B cell (primary cell): ENCODE measurements around the gene SAMD4A. TPM values are rescaled to one million over a fixed set of nuclear protein-coding genes. Genes with fewer than 3 reads are reported as not detected.

ENCODE experiments used
- ATAC-seq: fragments of 200-7000 bp; cut with Tn5 transposase; one replicate; pipeline ENCODE4 v1.10.0; 2021; ENCODE audit warnings: low read depth, mild to moderate bottlenecking, moderate number of reproducible peaks, moderate library complexity
- CTCF ChIA-PET: fragments of 350-600 bp; sonication (Branson Sonifier 250); formaldehyde crosslinking; loops from one replicate; lab custom pipeline; 2021; ENCODE audit warnings: antibody characterized with exemption, inconsistent platforms; lab: Charles Lee
- POLR2A ChIA-PET: fragments of 350-600 bp; sonication (Branson Sonifier 250); formaldehyde crosslinking; loops from one replicate; lab custom pipeline; 2021; ENCODE audit warnings: antibody characterized with exemption; lab: Charles Lee
- DNase-seq: peaks from one replicate; pipeline ENCODE4 v3.0.0; 2013
- H2AFZ ChIP-seq: 2 replicates; pipeline ENCODE4 v1.6.1; 2012; ENCODE audit warnings: mild to moderate bottlenecking, low read depth, low read length; ENCODE audit not compliant: insufficient read depth, poor library complexity, severe bottlenecking
- H3K27ac ChIP-seq, 2 donors: 1 replicate in 1 of 2; 2 replicates in 1 of 2; pipeline ENCODE4 v1.5.1; 2012 to 2013; ENCODE audit warnings: low read length in 2 of 2, mild to moderate bottlenecking in 2 of 2, moderate library complexity in 1 of 2
- H3K27me3 ChIP-seq, 4 experiments: fragments of 200-600 bp in 1 of 4; sonication (generic) in 1 of 4; replicated peaks in 1 of 4; 1 replicate in 2 of 4; 2 replicates in 2 of 4; pipeline versions ENCODE4 v1.6.1 to v1.7.0; 2013 to 2016; ENCODE audit warnings: low read length in 3 of 4, mild to moderate bottlenecking in 2 of 4, mixed read lengths in 1 of 4, moderate library complexity in 1 of 4; ENCODE audit not compliant: insufficient read depth in 4 of 4, control insufficient read depth in 3 of 4; ENCODE audit errors: control extremely low read depth in 1 of 4
- H3K36me3 ChIP-seq, 2 experiments: replicated peaks in 1 of 2; 1 replicate in 1 of 2; 2 replicates in 1 of 2; pipeline versions ENCODE4 v1.6.1 to v1.7.1; 2013; ENCODE audit warnings: low read length in 1 of 2; ENCODE audit not compliant: insufficient read depth in 2 of 2, control insufficient read depth in 1 of 2; ENCODE audit errors: control extremely low read depth in 1 of 2, extremely low read depth in 1 of 2
- H3K4me1 ChIP-seq, 2 donors: fragments of 200-600 bp in 1 of 2; sonication (generic) in 1 of 2; 1 replicate in 1 of 2; 2 replicates in 1 of 2; pipeline versions ENCODE4 v1.5.1 to v1.6.1; 2013 to 2017; ENCODE audit warnings: low read length in 2 of 2; ENCODE audit not compliant: control insufficient read depth in 2 of 2, insufficient read depth in 2 of 2
- H3K4me2 ChIP-seq: replicated peaks from 2 replicates; pipeline ENCODE3; 2012; ENCODE audit warnings: mild to moderate bottlenecking, low read depth, low read length; ENCODE audit not compliant: poor library complexity, severe bottlenecking
- H3K4me3 ChIP-seq, 5 experiments: fragments of 200-600 bp in 1 of 5; sonication (generic) in 1 of 5; 1 replicate in 3 of 5; 2 replicates in 2 of 5; pipeline versions ENCODE4 v1.5.1 to v1.7.0; 2011 to 2016; ENCODE audit warnings: low read length in 4 of 5, mild to moderate bottlenecking in 4 of 5, low read depth in 2 of 5, control low read depth in 1 of 5, moderate library complexity in 1 of 5; ENCODE audit not compliant: insufficient read depth in 1 of 5; ENCODE audit errors: control extremely low read depth in 1 of 5, extremely low read depth in 1 of 5
- H3K79me2 ChIP-seq: fragments of 200-600 bp; sonication (generic); one replicate; pipeline ENCODE4 v1.6.0; 2016; ENCODE audit warnings: low read length; ENCODE audit not compliant: control insufficient read depth, insufficient read depth
- H3K9ac ChIP-seq: fragments of 200-600 bp; sonication (generic); 2 replicates; pipeline ENCODE4 v1.6.1; 2017; ENCODE audit warnings: mild to moderate bottlenecking, low read length, moderate library complexity
- H3K9me3 ChIP-seq, 3 donors: one replicate each; pipeline versions ENCODE4 v1.6.1 to v1.7.1; 2013; ENCODE audit warnings: low read length in 2 of 3; ENCODE audit not compliant: control insufficient read depth in 2 of 3, insufficient read depth in 1 of 3; ENCODE audit errors: control extremely low read depth in 1 of 3
- H4K20me1 ChIP-seq: 2 replicates; pipeline ENCODE4 v1.6.0; 2012; ENCODE audit warnings: mild to moderate bottlenecking, low read length; ENCODE audit not compliant: insufficient read depth, control insufficient read depth, poor library complexity, severe bottlenecking
- H3K27ac Mint-ChIP-seq: one replicate; pipeline ENCODE4 v1.8.0; 2021; ENCODE audit warnings: mixed read lengths
- H3K27me3 Mint-ChIP-seq: one replicate; pipeline ENCODE4 v1.8.0; 2021; ENCODE audit warnings: mixed read lengths
- H3K4me1 Mint-ChIP-seq: one replicate; pipeline ENCODE4 v1.8.0; 2021; ENCODE audit warnings: mixed read lengths
- H3K4me3 Mint-ChIP-seq: one replicate; pipeline ENCODE4 v1.8.0; 2021; ENCODE audit warnings: mixed read lengths
- H3K9me3 Mint-ChIP-seq: one replicate; pipeline ENCODE4 v1.8.0; 2022; ENCODE audit warnings: mixed read lengths; ENCODE audit not compliant: insufficient read depth
- EZH2 ChIP-seq: IDR thresholded peaks from 2 replicates; pipeline ENCODE4 v1.6.1; 2012; ENCODE audit warnings: borderline replicate concordance, low read depth, mild to moderate bottlenecking, moderate library complexity, low read length; ENCODE audit not compliant: insufficient read depth, poor library complexity, severe bottlenecking
- WGBS: methylation state at CpG from one replicate; pipeline ENCODE4 v1.1.5; 2013; ENCODE audit warnings: missing lambda C conversion rate; ENCODE audit not compliant: insufficient coverage; 5-methylcytosine and 5-hydroxymethylcytosine counted together
- intact Hi-C: fragments of 100-400 bp; cut with micrococcal nuclease; formaldehyde crosslinking; loops from one replicate; pipeline ENCODE4 v1.10.0; 2022
- polyA plus RNA-seq: library from polyadenylated mRNA; depleted of rRNA; stranded (reverse); fragments of >200 nt; gene quantifications from 2 replicates; pipeline ENCODE4 v1.2.3, GENCODE V29; 2012
- total RNA-seq, 2 donors: library from RNA; stranded (reverse); fragments of 120-200 nt in 1 of 2; gene quantifications; 1 replicate in 1 of 2; 2 replicates in 1 of 2; pipeline versions ENCODE4 v1.2.3 to v1.2.4, GENCODE V29; 2013 to 2022
- TF ChIP-seq, protein P1 (sequence below): fragments of 200-600 bp; IDR thresholded peaks from one replicate; pipeline ENCODE4 v1.8.0; 2022; ENCODE audit warnings: antibody characterized with exemption, mild to moderate bottlenecking

Gene SAMD4A
- total and polyA plus RNA-seq, 2 donors (not counting 1 experiment from before 2014, with no cell fraction given) = 5.7 to 13.7 TPM

GRCh38 chr14:54782751-54783659 lies 216.1 kb downstream of the SAMD4A start:
- POLR2A ChIA-PET = interaction anchor here (0.7 kb wide), 1 partner anchor 114 kb away, joined by 4 read pairs; no protein-coding TSS in a partner anchor
- Mint-ChIP-seq H3K9me3 (no peaks in the 10 kb centered on the region), H3K4me3 (peak overlapping the region; percentile 23), H3K27ac (peak overlapping the region; percentile 1), H3K27me3 (no peaks in the 10 kb centered on the region), H3K4me1 (peaks cover 28% of the 10 kb centered on the region)
- H3K27ac ChIP-seq = no peak overlapping the region
- no peak overlapping the region for H3K9ac ChIP-seq
- peaks cover 14 to 21% of the 10 kb centered on the region in 2 donors for H3K4me1 ChIP-seq
- H4K20me1 ChIP-seq = peaks cover 8% of the 10 kb centered on the region
- 85% methylated on average over 12 of the region's 14 CpGs for WGBS
- no peak overlapping the region for H2AFZ ChIP-seq
- peak; percentile 76 for DNase-seq
- peaks cover 0 to 13% of the 10 kb centered on the region in 2 experiments for H3K36me3 ChIP-seq
- TF ChIP-seq, protein P1, sequence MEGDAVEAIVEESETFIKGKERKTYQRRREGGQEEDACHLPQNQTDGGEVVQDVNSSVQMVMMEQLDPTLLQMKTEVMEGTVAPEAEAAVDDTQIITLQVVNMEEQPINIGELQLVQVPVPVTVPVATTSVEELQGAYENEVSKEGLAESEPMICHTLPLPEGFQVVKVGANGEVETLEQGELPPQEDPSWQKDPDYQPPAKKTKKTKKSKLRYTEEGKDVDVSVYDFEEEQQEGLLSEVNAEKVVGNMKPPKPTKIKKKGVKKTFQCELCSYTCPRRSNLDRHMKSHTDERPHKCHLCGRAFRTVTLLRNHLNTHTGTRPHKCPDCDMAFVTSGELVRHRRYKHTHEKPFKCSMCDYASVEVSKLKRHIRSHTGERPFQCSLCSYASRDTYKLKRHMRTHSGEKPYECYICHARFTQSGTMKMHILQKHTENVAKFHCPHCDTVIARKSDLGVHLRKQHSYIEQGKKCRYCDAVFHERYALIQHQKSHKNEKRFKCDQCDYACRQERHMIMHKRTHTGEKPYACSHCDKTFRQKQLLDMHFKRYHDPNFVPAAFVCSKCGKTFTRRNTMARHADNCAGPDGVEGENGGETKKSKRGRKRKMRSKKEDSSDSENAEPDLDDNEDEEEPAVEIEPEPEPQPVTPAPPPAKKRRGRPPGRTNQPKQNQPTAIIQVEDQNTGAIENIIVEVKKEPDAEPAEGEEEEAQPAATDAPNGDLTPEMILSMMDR = peak; percentile 38
- TF ChIP-seq EZH2 = no peak
- intact Hi-C loops = no loop called here
- no peaks in the 10 kb centered on the region for H3K9me3 ChIP-seq
- peak overlapping the region; percentile 56 for H3K4me2 ChIP-seq
- H3K79me2 ChIP-seq = no peaks in the 10 kb centered on the region
- CTCF ChIA-PET = interaction anchor here (0.5 to 4.6 kb wide), 13 partner anchors 9 to 377 kb away, joined by 3 to 27 read pairs (median 4); partner anchors contain the start of gene CGRRF1
- no peak overlapping the region for H3K4me3 ChIP-seq
- ATAC-seq = peak; percentile 83
- no peaks in the 10 kb centered on the region for H3K27me3 ChIP-seq

DNA sequence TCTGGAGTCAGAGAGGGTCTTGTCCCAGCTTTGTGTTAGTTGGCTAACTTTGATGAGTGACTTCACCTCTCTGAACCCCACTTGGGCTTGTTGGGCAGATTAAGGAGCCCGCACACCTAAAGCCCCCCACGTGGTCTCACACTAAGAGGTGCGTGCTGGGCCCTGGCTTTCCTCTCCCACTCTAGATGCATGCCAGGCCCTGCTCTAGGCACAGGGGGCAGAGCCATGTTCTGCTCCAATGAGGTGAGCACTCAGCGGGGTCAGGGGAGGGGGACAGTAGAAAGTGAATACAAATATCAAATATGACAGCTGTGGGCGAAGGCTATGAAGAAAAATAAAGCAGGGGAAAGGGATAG lies 216.7 kb downstream of the SAMD4A start:
- H3K4me1 ChIP-seq = peaks cover 14 to 21% of the 10 kb centered on the region in 2 donors
- no peak overlapping the region for H3K9ac ChIP-seq
- Mint-ChIP-seq H3K9me3 (no peaks in the 10 kb centered on the region), H3K27ac (no peak overlapping the region), H3K4me1 (peaks cover 22% of the 10 kb centered on the region), H3K4me3 (no peak overlapping the region), H3K27me3 (no peaks in the 10 kb centered on the region)
- no peaks in the 10 kb centered on the region for H3K9me3 ChIP-seq
- DNase-seq (no peak), ATAC-seq (no peak)
- WGBS = 100% methylated on average over 4 of the region's 5 CpGs
- no peaks in the 10 kb centered on the region for H3K27me3 ChIP-seq
- CTCF ChIA-PET = interaction anchor here (0.9 to 4.6 kb wide), 8 partner anchors 10 to 232 kb away, joined by 3 to 27 read pairs (median 6); no protein-coding TSS in a partner anchor
- no peaks in the 10 kb centered on the region for H3K79me2 ChIP-seq
- TF ChIP-seq, protein P1 = no peak
- TF ChIP-seq EZH2 = no peak
- intact Hi-C loops = no loop called here
- peaks cover 8% of the 10 kb centered on the region for H4K20me1 ChIP-seq
- no peak overlapping the region for H3K4me2 ChIP-seq
- peaks cover 0 to 17% of the 10 kb centered on the region in 2 experiments for H3K36me3 ChIP-seq
- POLR2A ChIA-PET = no interaction called here
- H3K27ac ChIP-seq = no peak overlapping the region
- H2AFZ ChIP-seq = no peak overlapping the region
- no peak overlapping the region for H3K4me3 ChIP-seq
